ENCODE results near the gene TRIM26. TPM values are rescaled to one million over a fixed set of nuclear protein-coding genes. Genes with fewer than 3 reads are reported as not detected.

The TRIM26 gene
- polyA plus RNA-seq, 1 of the 3 experiments (the other 2 are of a cell fraction): 26.1 TPM

DNA sequence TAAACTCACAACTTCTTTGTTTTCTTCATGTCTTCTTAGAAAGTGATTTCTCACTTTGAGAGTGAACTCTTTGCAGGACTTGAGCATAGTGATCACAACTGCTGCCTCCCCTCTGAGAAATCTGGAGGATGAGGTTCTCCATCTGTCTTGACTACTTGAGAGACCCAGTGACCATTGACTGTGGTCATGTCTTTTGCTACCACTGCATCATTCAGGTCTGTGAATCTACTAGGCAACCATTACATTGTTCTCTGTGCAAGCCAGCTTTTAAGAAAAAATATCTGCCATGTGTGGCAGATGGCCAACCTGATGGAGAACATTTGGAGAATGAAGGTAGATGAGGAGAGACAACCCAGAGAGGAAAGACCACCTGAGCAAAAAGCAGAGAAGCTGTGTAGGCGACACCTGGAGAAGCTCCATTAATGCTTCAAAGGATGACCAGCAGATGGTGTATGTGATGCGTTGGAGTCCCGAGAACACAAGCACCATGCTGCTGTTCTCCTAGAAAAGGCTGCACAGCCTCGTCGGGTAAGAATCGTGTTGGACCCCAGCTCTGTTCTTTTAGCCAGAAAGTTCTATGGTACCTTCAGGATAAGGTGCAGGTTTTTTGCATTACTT, 25.1 kb upstream of the TRIM26 start:
- no peaks in the 10 kb centered on the region for H3K79me2 ChIP-seq (ENCODE audit: insufficient read depth)
- no peaks in the 10 kb centered on the region for H3F3A ChIP-seq (replicated peaks; ENCODE audit: insufficient read depth)
- TF ChIP-seq, protein P1, sequence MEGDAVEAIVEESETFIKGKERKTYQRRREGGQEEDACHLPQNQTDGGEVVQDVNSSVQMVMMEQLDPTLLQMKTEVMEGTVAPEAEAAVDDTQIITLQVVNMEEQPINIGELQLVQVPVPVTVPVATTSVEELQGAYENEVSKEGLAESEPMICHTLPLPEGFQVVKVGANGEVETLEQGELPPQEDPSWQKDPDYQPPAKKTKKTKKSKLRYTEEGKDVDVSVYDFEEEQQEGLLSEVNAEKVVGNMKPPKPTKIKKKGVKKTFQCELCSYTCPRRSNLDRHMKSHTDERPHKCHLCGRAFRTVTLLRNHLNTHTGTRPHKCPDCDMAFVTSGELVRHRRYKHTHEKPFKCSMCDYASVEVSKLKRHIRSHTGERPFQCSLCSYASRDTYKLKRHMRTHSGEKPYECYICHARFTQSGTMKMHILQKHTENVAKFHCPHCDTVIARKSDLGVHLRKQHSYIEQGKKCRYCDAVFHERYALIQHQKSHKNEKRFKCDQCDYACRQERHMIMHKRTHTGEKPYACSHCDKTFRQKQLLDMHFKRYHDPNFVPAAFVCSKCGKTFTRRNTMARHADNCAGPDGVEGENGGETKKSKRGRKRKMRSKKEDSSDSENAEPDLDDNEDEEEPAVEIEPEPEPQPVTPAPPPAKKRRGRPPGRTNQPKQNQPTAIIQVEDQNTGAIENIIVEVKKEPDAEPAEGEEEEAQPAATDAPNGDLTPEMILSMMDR (IDR thresholded peaks at IDR 0.05): peak; percentile 29; the same call in 1 of the 2 replicates
- TF ChIP-seq MEF2A (IDR thresholded peaks at IDR 0.05; ENCODE audit: borderline replicate concordance, low read depth) (no peak), TEAD4 (IDR thresholded peaks at IDR 0.05; ENCODE audit: borderline replicate concordance, insufficient read depth) (no peak), FOXJ3 (CRISPR knock-in tag; IDR thresholded peaks at IDR 0.05) (no peak), SMC3 (IDR thresholded peaks at IDR 0.05; ENCODE audit: low read depth, low read length) (peak; percentile 30; the same call in 1 of the 2 replicates), GATA2 (CRISPR knock-in tag; IDR thresholded peaks at IDR 0.05) (no peak), CHD2 (IDR thresholded peaks at IDR 0.05; ENCODE audit: low read length, partially characterized antibody) (no peak), YY1 (IDR thresholded peaks at IDR 0.05; ENCODE audit: low read depth) (no peak), RAD21 (IDR thresholded peaks at IDR 0.05; ENCODE audit: low read length) (peak; percentile 60)
- TF ChIP-seq, protein P2, sequence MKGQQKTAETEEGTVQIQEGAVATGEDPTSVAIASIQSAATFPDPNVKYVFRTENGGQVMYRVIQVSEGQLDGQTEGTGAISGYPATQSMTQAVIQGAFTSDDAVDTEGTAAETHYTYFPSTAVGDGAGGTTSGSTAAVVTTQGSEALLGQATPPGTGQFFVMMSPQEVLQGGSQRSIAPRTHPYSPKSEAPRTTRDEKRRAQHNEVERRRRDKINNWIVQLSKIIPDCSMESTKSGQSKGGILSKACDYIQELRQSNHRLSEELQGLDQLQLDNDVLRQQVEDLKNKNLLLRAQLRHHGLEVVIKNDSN (IDR thresholded peaks at IDR 0.05; ENCODE audit: borderline replicate concordance, low read depth): no peak
- WGBS (ENCODE audit: low lambda C conversion rate): 71% methylated on average over 6 of the region's 6 CpGs
- no peak overlapping the region for H3K27ac ChIP-seq (ENCODE audit: low read depth in 2 of 2, low read length in 1 of 2)
- H2AFZ ChIP-seq (ENCODE audit: low read depth): no peak overlapping the region
- no peaks in the 10 kb centered on the region for H3K27me3 ChIP-seq (ENCODE audit: insufficient read depth)
- no peaks in the 10 kb centered on the region for H3K36me3 ChIP-seq (replicated peaks in 1 of 2; ENCODE audit: control insufficient read depth in 1 of 2, insufficient read depth in 2 of 2, low read length in 1 of 2)
- no peak overlapping the region for H3K4me2 ChIP-seq
- no peaks in the 10 kb centered on the region for H3K9me3 ChIP-seq
- POLR2A ChIA-PET: interaction anchor here (1.0 to 1.5 kb wide), 2 partner anchors 11 to 88 kb away, joined by 3 to 6 read pairs; no protein-coding TSS in a partner anchor
- no peaks in the 10 kb centered on the region for H4K20me1 ChIP-seq (ENCODE audit: insufficient read depth)
- no peak overlapping the region for H3K9ac ChIP-seq
- H3K4me1 ChIP-seq (ENCODE audit: control insufficient read depth in 1 of 2, insufficient read depth in 2 of 2, low read depth in 1 of 2, low read length in 1 of 2): no peaks in the 10 kb centered on the region
- H3K9me2 ChIP-seq: no peaks in the 10 kb centered on the region
- CTCF ChIA-PET: interaction anchor here (0.5 to 2.0 kb wide), 15 partner anchors 9 to 203 kb away, joined by 3 to 14 read pairs (median 4); no protein-coding TSS in a partner anchor
- no peak overlapping the region for H3K4me3 ChIP-seq (ENCODE audit: low read depth in 2 of 2, low read length in 1 of 2)
- DNase-seq: peak; percentile 44

DNA sequence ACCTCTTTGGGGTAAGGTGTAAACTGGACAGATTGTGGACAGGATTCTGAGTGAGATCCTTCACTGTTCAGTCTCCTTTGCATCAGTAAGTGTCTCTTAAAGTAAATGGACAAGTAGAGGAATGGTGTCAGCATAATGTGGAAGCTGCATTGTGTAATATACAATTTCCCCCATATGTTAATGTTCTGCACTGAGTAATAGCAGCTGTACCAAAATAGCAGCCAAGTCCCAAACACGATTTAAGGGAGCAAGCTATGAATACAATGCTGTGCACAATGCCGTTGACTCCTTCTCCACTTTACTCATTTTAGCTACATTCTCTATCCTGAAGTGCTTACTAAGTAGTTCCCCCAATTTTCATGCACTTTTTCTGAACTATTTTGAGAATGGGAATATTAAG, 21.1 kb upstream of the TRIM26 start:
- no peaks in the 10 kb centered on the region for H3K27me3 ChIP-seq (ENCODE audit: insufficient read depth)
- POLR2A ChIA-PET: no interaction called here
- no peaks in the 10 kb centered on the region for H4K20me1 ChIP-seq (ENCODE audit: insufficient read depth)
- no peak overlapping the region for H3K27ac ChIP-seq (ENCODE audit: low read depth in 2 of 2, low read length in 1 of 2)
- 46% methylated on average over 2 of the region's 2 CpGs for WGBS (ENCODE audit: low lambda C conversion rate)
- CTCF ChIA-PET: interaction anchor here (1.0 to 1.1 kb wide), 2 partner anchors 15 to 219 kb away, joined by 3 to 4 read pairs; no protein-coding TSS in a partner anchor
- H2AFZ ChIP-seq (ENCODE audit: low read depth): no peak overlapping the region
- H3K9me3 ChIP-seq: no peaks in the 10 kb centered on the region
- no peaks in the 10 kb centered on the region for H3K36me3 ChIP-seq (replicated peaks in 1 of 2; ENCODE audit: control insufficient read depth in 1 of 2, insufficient read depth in 2 of 2, low read length in 1 of 2)
- H3K9ac ChIP-seq: no peak overlapping the region
- H3K4me3 ChIP-seq (ENCODE audit: low read depth in 2 of 2, low read length in 1 of 2): no peak overlapping the region
- H3K4me2 ChIP-seq: no peak overlapping the region
- no peaks in the 10 kb centered on the region for H3K9me2 ChIP-seq
- H3F3A ChIP-seq (replicated peaks; ENCODE audit: insufficient read depth): no peaks in the 10 kb centered on the region
- H3K4me1 ChIP-seq (ENCODE audit: control insufficient read depth in 1 of 2, insufficient read depth in 2 of 2, low read depth in 1 of 2, low read length in 1 of 2): no peaks in the 10 kb centered on the region
- no peaks in the 10 kb centered on the region for H3K79me2 ChIP-seq (ENCODE audit: insufficient read depth)
- DNase-seq: no peak
- TF ChIP-seq RAD21 (IDR thresholded peaks at IDR 0.05; ENCODE audit: low read length) (no peak), CHD2 (IDR thresholded peaks at IDR 0.05; ENCODE audit: low read length, partially characterized antibody) (no peak), RCOR1 (IDR thresholded peaks at IDR 0.05; ENCODE audit: low read length) (no peak), POLR2AphosphoS5 (IDR thresholded peaks at IDR 0.05; ENCODE audit: low read depth, low read length) (no peak), GATA2 (CRISPR knock-in tag; IDR thresholded peaks at IDR 0.05) (no peak), GABPA (IDR thresholded peaks at IDR 0.05; ENCODE audit: low read depth) (no peak), FOXJ3 (CRISPR knock-in tag; IDR thresholded peaks at IDR 0.05) (no peak), FOSL2 (IDR thresholded peaks at IDR 0.05; ENCODE audit: borderline replicate concordance, low read depth) (no peak), TEAD4 (IDR thresholded peaks at IDR 0.05; ENCODE audit: borderline replicate concordance, insufficient read depth) (no peak), SMC3 (IDR thresholded peaks at IDR 0.05; ENCODE audit: low read depth, low read length) (no peak), SIN3A (IDR thresholded peaks at IDR 0.05; ENCODE audit: borderline replicate concordance, low read depth, low read length) (no peak), FOXM1 (IDR thresholded peaks at IDR 0.05; ENCODE audit: low read depth) (no peak), EZH2phosphoT487 (IDR thresholded peaks at IDR 0.05; ENCODE audit: borderline replicate concordance, low read depth) (no peak), MXI1 (IDR thresholded peaks at IDR 0.05; ENCODE audit: low read depth, low read length) (no peak), TCF12 (IDR thresholded peaks at IDR 0.05) (no peak)
- TF ChIP-seq, protein P1 (IDR thresholded peaks at IDR 0.05): no peak
- TF ChIP-seq, protein P3, sequence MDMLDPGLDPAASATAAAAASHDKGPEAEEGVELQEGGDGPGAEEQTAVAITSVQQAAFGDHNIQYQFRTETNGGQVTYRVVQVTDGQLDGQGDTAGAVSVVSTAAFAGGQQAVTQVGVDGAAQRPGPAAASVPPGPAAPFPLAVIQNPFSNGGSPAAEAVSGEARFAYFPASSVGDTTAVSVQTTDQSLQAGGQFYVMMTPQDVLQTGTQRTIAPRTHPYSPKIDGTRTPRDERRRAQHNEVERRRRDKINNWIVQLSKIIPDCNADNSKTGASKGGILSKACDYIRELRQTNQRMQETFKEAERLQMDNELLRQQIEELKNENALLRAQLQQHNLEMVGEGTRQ (IDR thresholded peaks at IDR 0.05; ENCODE audit: borderline replicate concordance, low read depth, low read length): no peak

All from SK-N-SH (cell line).